Measurements from ENCODE around the gene ATF3.

- no peak for TF ChIP-seq CTCF (IDR thresholded peaks at IDR 0.05)
- TF ChIP-seq EP300 (IDR thresholded peaks at IDR 0.05): no peak
- TF ChIP-seq POLR2A (IDR thresholded peaks at IDR 0.05): no peak
Observed at GRCh38 chr1:212574732-212575131, 33.8 kb upstream of the ATF3 start.
